Loucy (cell line): ENCODE measurements around the gene BOC.

Experiments
- CTCF ChIP-seq: fragments of 200-600 bp; sonication (generic); conservative IDR thresholded peaks from 2 replicates; pipeline ENCODE4 v1.5.1; 2014; ENCODE audit warnings: mild to moderate bottlenecking, antibody characterized with exemption, low read length
- EZH2phosphoT487 ChIP-seq: fragments of 200-600 bp; IDR thresholded peaks from 2 replicates; pipeline ENCODE4 v1.6.1; 2018; ENCODE audit warnings: antibody characterized with exemption, mild to moderate bottlenecking, moderate library complexity, borderline replicate concordance

DNA sequence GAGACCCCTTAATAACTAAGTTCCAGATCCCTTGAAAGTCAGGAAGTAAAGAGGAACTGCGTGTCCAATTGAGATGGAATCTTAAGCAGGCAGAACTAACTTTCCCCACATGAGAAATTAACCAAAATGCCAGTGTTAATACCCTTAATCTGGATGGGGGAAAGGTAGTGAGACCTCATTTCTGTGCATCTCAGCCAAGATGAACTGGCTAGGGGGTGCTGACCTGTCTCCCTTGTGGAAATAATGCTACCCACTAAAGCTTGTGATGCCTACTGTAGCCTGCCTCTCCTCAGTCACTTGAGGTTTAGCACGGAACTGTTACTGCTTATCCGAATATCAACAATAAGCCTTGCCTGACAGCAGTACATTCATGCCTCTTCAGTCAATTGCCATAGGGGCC lies 15.1 kb downstream of the BOC start:
- TF ChIP-seq CTCF: no peak
- no peak for TF ChIP-seq EZH2phosphoT487
